Omental fat pad (tissue), 4 donors: ENCODE measurements around the gene TIMM44. TPM values are rescaled to one million over a fixed set of nuclear protein-coding genes. Genes with fewer than 3 reads are reported as not detected.
A peak's percentile ranks its signal among the peaks of the same experiment; 100 is the strongest.
"Not testable (repeated sequence)": the region's sequence is repeated elsewhere in the genome, so short reads cannot be mapped to it uniquely, and the experiment has no call there.

ENCODE experiments used
- ATAC-seq: fragments of 150-250 bp; one replicate; pipeline ENCODE4 v1.9.1; 2016; ENCODE audit warnings: mild to moderate bottlenecking, moderate library complexity; ENCODE audit not compliant: low FRiP score
- DNase-seq: peaks from one replicate; pipeline ENCODE4 v3.0.0-alpha.2; 2019; ENCODE audit warnings: low spot score
- total RNA-seq, 4 donors: library from RNA; depleted of rRNA; stranded (reverse); fragments of >200 nt; gene quantifications; one replicate each; pipeline ENCODE4 v1.1.0, GENCODE V29; 2016
- TF ChIP-seq, protein P1 (sequence below), 3 donors: fragments of 450-650 bp; IDR thresholded peaks; one replicate each; pipeline ENCODE4 v1.5.1; 2016 to 2017; ENCODE audit warnings: antibody characterized with exemption in 3 of 3, mild to moderate bottlenecking in 3 of 3, moderate library complexity in 2 of 3

TIMM44 gene
- total RNA-seq, 4 donors from 2014 or later = 44.3 to 53.3 (median 47.6) TPM

- DNase-seq = no peak
- ATAC-seq = no peak
- TF ChIP-seq, protein P1, sequence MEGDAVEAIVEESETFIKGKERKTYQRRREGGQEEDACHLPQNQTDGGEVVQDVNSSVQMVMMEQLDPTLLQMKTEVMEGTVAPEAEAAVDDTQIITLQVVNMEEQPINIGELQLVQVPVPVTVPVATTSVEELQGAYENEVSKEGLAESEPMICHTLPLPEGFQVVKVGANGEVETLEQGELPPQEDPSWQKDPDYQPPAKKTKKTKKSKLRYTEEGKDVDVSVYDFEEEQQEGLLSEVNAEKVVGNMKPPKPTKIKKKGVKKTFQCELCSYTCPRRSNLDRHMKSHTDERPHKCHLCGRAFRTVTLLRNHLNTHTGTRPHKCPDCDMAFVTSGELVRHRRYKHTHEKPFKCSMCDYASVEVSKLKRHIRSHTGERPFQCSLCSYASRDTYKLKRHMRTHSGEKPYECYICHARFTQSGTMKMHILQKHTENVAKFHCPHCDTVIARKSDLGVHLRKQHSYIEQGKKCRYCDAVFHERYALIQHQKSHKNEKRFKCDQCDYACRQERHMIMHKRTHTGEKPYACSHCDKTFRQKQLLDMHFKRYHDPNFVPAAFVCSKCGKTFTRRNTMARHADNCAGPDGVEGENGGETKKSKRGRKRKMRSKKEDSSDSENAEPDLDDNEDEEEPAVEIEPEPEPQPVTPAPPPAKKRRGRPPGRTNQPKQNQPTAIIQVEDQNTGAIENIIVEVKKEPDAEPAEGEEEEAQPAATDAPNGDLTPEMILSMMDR (IDR thresholded peaks at IDR 0.05) = no peak
These were observed 22.0 kb downstream of the TIMM44 start for GRCh38 chr19:7921302-7921966.

DNA sequence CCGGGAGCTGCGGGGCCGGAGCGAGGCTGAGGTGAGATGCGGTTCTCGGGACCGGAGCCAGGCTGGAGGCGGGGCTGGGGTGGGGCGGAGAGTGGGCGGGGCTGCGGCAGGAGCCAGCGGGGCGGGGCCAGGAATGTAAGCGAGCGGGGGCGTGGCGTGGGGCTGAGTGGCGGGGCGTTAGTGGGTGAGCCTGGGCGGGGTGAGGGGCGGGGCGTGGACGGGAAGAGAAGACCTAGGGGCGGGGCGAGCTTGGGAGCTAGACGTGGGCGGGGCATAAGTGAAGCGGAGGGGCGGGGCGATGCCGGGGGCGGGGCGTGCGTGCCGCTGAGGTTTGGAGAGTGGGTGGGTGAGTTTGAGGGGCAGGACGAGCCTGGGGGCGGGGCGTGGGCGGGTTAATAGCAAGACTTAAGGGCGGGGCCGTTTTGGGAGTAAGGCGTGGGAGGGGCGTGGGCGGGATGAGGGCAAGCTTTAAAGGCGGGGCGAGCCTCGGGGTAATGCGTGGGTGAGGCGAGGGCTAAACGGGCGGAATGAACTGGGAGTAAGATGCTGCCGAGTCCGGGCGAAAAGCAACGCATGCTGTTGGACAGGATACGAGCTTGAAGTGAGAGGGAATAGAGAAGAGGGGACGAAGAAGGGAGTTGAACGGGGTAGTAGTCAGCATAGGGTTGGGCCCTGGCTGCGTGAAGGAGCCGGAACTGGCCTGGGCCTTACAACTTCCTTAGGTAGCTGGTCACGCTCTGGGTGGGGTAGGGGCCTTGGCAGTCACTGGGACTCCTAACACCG is 22.8 kb downstream of the TIMM44 start:
- ATAC-seq (peak; percentile 75), DNase-seq (peak; percentile 100)
- TF ChIP-seq, protein P1 (IDR thresholded peaks at IDR 0.05) = no peak

DNA sequence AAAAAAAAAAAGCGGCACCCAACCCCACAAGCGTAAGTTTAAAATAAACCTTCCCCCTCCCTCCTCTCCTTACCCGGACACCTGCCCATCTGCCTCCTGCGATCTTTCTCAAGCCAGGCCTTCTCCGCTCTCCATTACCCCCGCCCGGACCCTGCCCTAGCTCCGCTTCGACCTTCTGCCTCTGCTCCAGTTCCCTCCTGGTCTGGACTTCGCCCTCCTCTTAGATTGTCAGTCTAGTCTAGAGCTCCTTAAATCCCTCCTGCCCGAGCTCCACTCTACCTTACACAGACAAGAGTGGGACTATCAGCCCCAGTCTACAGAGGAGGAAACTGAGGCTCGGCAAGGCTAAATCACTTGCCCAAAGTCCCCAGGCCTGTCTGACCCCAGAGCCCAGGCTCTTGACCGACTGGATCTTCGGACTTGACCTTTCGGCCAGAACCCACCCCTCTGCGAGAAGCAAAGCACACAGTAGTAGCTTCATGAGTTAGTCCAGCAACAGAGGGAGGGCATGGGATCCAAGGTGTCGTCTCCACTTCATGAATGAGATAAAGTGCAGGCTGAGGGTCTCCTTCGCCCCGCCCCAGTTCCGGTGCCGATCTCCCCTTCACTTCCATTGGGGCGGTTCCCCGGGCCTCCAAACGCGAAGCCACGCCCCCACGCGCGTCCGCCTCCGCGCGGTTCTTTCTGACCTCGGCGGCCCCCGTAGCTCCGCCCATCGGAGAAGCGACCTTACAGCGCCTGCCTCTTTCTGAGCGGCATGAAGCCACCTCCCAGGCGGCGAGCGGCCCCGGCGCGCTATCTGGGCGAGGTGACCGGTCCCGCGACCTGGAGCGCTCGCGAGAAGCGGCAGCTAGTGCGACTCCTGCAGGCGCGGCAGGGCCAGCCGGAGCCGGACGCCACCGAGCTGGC is 23.6 kb downstream of the TIMM44 start, which contains the start of gene SNAPC2:
SNAPC2 (plus strand) TSS at position 729 of the 909 bp plus-strand sequence; CDS start at position 758, 29 bp downstream.
- DNase-seq (peak; percentile 90), ATAC-seq (peak; percentile 56)
- TF ChIP-seq, protein P1 (IDR thresholded peaks at IDR 0.05) = no peak

GRCh38 chr19:7918615-7919421 is 24.6 kb downstream of the TIMM44 start:
- ATAC-seq = no peak
- no peak for DNase-seq
- TF ChIP-seq, protein P1 (IDR thresholded peaks at IDR 0.05) = no peak

DNA sequence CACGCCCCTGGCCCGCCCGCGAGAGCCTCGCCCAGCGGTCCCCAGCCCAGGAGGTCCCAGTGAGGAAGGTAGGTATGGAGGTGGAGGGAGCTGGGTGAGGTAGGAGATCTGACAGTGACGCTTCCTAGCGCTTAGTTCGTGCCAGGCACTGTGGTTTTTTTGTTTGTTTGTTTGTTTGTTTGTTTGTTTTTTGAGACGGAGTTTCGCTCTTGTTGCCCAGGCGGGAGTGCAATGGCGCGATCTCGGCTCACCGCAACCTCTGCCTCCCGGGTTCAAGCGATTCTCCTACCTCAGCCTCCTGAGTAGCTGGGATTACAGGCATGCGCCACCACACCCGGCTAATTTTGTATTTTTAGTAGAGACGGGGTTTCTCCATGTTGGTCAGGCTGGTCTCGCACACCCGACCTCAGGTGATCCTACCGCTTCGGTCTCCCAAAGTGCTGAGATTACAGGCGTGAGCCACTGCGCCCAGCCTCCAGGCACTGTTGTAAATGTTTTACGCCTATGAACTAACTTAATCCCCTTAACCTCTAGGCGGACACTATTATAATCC is 25.3 kb downstream of the TIMM44 start:
- ATAC-seq, DNase-seq: not testable (repeated sequence)

- TF ChIP-seq, protein P1 (IDR thresholded peaks at IDR 0.05) = peak in 1 of 3 donors; percentile 7
- no peak for DNase-seq
- ATAC-seq = no peak
These were observed 26.0 kb downstream of the TIMM44 start for GRCh38 chr19:7917267-7918061.
